Naive thymus-derived CD8-positive, alpha-beta T cell (primary cell): ENCODE results near the gene SLC1A2. TPM values are rescaled to one million over a fixed set of nuclear protein-coding genes. Genes with fewer than 3 reads are reported as not detected.

ENCODE experiments used
- ATAC-seq, 2 donors: fragments of 150-1000 bp; cut with Tn5 transposase in 1 of 2; sonication (Bioruptor Pico), chemical (Tn5 transposase) in 1 of 2; 1 replicate in 1 of 2; 2 replicates in 1 of 2; pipeline ENCODE4 v1.10.0; 2021; ENCODE audit warnings: mild to moderate bottlenecking in 2 of 2, moderate library complexity in 2 of 2
- POLR2A ChIA-PET: fragments of 350-600 bp; sonication (Branson Sonifier 250); formaldehyde crosslinking; loops from one replicate; lab custom pipeline; 2021; ENCODE audit warnings: antibody characterized with exemption; lab: Charles Lee
- DNase-seq, 10 donors: peaks; one replicate each; pipeline versions ENCODE4 v3.0.0 to v3.0.0-alpha.2; 2020 to 2022
- H3K27ac Mint-ChIP-seq, 10 donors: one replicate each; pipeline ENCODE4 v1.8.0; 2020 to 2022; ENCODE audit warnings: mild to moderate bottlenecking in 10 of 10, mixed read lengths in 10 of 10, moderate library complexity in 4 of 10, inconsistent platforms in 1 of 10
- H3K27me3 Mint-ChIP-seq, 5 donors: one replicate each; pipeline ENCODE4 v1.8.0; 2021 to 2022; ENCODE audit warnings: mixed read lengths in 5 of 5
- H3K36me3 Mint-ChIP-seq, 3 donors: one replicate each; pipeline ENCODE4 v1.8.0; 2020 to 2022; ENCODE audit warnings: mixed read lengths in 3 of 3, mild to moderate bottlenecking in 2 of 3, inconsistent platforms in 1 of 3
- H3K4me1 Mint-ChIP-seq, 4 donors: one replicate each; pipeline ENCODE4 v1.8.0; 2021 to 2022; ENCODE audit warnings: mixed read lengths in 4 of 4
- H3K4me3 Mint-ChIP-seq, 10 donors: one replicate each; pipeline ENCODE4 v1.8.0; 2020 to 2022; ENCODE audit warnings: mild to moderate bottlenecking in 10 of 10, mixed read lengths in 10 of 10, moderate library complexity in 6 of 10, inconsistent platforms in 1 of 10
- H3K9me3 Mint-ChIP-seq, 9 donors: one replicate each; pipeline ENCODE4 v1.8.0; 2020 to 2022; ENCODE audit warnings: mixed read lengths in 9 of 9, mild to moderate bottlenecking in 3 of 9, inconsistent platforms in 1 of 9, moderate library complexity in 1 of 9
- polyA plus RNA-seq, 3 donors: library from polyadenylated mRNA; unstranded; fragments of 300-500 nt; fragmentation: Illumina TruSeq; gene quantifications; one replicate each; pipeline ENCODE4 v1.2.3, GENCODE V29; 2021
- total RNA-seq, 8 experiments: library from RNA in 2 of 8; stranded (reverse) in 2 of 8; gene quantifications; one replicate each; pipeline ENCODE4 v1.2.3 and lab custom pipeline; 2021 to 2026

SLC1A2 gene
- total and polyA plus RNA-seq, 5 experiments from 2014 or later = 0.07 to 0.44 TPM; not detected in 3

DNA sequence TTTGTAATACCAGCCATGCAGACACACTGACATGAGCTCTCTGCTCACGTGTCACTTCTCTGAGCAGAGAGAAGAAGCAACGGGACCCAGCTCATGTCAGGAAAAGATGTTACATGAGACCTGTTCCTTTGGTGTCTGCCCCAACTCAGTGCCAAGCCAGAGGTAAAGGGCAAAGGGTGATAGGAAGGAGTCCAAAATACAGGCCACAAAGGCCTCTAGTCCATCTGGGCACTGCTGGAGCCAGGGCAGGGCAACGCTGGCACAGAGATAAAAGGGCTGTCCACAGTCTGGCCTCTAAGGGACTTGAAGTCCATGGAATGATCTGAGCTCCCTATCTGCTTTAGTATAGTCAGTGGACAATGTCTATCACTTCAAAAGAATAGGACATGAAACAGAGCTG is 79.3 kb downstream of the SLC1A2 start:
- ATAC-seq (no peak), DNase-seq (no peak)
- POLR2A ChIA-PET = interaction anchor here (0.5 to 1.4 kb wide), 3 partner anchors 8 to 885 kb away, joined by 3 read pairs; no protein-coding TSS in a partner anchor
- Mint-ChIP-seq H3K27ac (peak overlapping the region in 2 of 10 donors; percentile 29 to 57), H3K36me3 (peaks cover 0 to 4% (median 4%) of the 10 kb centered on the region in 3 donors), H3K4me3 (no peak overlapping the region), H3K4me1 (peaks cover 8 to 39% (median 31%) of the 10 kb centered on the region in 4 donors), H3K27me3 (no peaks in the 10 kb centered on the region), H3K9me3 (peaks cover 0 to 15% (median 0%) of the 10 kb centered on the region in 9 donors)

DNA sequence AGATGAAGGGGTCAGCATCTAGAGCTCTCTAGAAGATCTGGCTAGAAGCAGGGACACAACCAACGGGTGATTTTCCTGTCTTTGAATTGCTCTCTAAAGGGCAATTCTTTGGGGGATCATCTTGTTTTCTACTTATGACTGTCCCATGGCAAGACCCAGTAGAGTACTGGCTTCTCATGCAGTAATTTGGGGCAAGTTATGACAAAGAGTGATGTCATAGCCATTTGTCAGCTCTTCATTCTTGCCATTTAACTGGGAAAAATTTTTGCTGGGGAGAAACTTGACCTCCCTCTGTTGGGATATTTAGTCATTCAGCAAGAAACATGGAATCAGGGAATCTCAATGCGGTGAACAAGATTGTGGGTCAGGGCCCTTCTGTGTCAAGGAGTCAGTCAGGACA is 80.4 kb downstream of the SLC1A2 start:
- no peak overlapping the region for H3K27ac Mint-ChIP-seq
- peaks cover 10 to 40% (median 28%) of the 10 kb centered on the region in 4 donors for H3K4me1 Mint-ChIP-seq
- H3K36me3 Mint-ChIP-seq = peaks cover 0 to 6% (median 4%) of the 10 kb centered on the region in 3 donors
- H3K27me3 Mint-ChIP-seq = no peaks in the 10 kb centered on the region
- no peak for DNase-seq
- POLR2A ChIA-PET = interaction anchor here (0.6 to 1.6 kb wide), 3 partner anchors 10 to 52 kb away, joined by 3 to 10 read pairs (median 4); no protein-coding TSS in a partner anchor
- peaks cover 0 to 15% (median 0%) of the 10 kb centered on the region in 9 donors for H3K9me3 Mint-ChIP-seq
- ATAC-seq = no peak
- no peak overlapping the region for H3K4me3 Mint-ChIP-seq

DNA sequence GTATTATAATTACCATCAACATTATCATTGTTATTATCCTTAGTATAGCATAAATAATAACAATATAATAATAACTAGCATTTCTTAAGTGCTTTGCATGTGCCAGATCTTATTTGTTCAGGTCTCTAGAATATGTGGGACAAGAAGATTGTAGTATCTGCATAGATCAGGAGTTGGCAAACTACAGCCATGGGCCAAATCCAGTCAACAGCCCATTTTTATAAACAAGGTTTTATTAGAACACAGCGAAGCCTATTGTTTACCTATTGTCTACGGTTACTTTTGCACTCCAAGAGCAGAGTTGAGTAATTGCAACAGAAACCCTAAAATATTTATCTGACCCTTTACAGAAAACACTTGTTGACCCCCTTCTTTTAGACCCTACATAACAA is 81.4 kb downstream of the SLC1A2 start:
- peaks cover 7 to 31% (median 20%) of the 10 kb centered on the region in 4 donors for H3K4me1 Mint-ChIP-seq
- H3K27ac Mint-ChIP-seq = no peak overlapping the region
- no peaks in the 10 kb centered on the region for H3K27me3 Mint-ChIP-seq
- POLR2A ChIA-PET = interaction anchor here (1.6 kb wide), 1 partner anchor 11 kb away, joined by 10 read pairs; no protein-coding TSS in a partner anchor
- peaks cover 0 to 6% (median 4%) of the 10 kb centered on the region in 3 donors for H3K36me3 Mint-ChIP-seq
- peaks cover 0 to 15% (median 0%) of the 10 kb centered on the region in 9 donors for H3K9me3 Mint-ChIP-seq
- ATAC-seq (no peak), DNase-seq (no peak)
- H3K4me3 Mint-ChIP-seq = no peak overlapping the region

DNA sequence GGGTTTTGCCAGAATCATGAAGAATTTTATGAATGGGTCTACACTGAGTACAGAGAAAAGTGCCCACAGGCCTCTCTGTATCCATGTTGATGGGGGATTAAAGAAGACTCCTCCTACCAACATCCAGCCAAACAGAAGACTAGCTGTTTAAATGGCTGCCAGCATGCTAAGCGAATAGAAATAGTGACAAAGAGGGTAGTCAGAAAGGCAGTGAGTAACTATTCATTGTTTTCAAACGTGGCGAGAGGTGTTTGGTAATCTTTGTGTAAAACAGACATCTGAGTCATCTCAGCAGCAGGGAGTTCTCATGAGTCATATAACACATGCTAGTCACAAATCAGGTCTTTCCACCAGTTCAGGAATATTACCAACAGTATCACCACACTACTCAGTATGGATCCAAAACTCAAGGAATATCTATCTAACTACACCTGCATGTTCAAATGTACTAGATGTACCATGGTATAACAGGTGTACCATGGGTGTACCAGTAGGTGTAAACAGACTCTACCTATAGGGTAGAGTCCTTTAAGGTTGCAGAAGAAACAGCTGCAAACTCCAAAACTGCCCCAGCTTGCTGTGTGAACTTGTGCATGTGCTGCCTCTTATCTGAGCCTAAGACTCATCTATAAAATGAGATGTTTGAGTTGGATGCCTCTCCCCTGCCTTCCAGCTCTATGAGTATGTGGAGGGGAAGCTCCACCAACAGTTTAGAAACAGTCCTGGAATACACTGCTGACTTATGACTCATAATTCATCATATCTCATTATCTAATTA is 82.0 kb downstream of the SLC1A2 start:
- Mint-ChIP-seq H3K4me3 (no peak overlapping the region), H3K4me1 (peaks cover 10 to 32% (median 21%) of the 10 kb centered on the region in 4 donors), H3K27me3 (no peaks in the 10 kb centered on the region), H3K27ac (peak overlapping the region in 1 of 10 donors; percentile 13), H3K36me3 (peaks cover 0 to 6% (median 4%) of the 10 kb centered on the region in 3 donors), H3K9me3 (peaks cover 0 to 15% (median 0%) of the 10 kb centered on the region in 9 donors)
- POLR2A ChIA-PET = interaction anchor here (0.6 to 1.6 kb wide), 3 partner anchors 11 to 308 kb away, joined by 3 to 10 read pairs (median 5); no protein-coding TSS in a partner anchor
- no peak for ATAC-seq
- no peak for DNase-seq

DNA sequence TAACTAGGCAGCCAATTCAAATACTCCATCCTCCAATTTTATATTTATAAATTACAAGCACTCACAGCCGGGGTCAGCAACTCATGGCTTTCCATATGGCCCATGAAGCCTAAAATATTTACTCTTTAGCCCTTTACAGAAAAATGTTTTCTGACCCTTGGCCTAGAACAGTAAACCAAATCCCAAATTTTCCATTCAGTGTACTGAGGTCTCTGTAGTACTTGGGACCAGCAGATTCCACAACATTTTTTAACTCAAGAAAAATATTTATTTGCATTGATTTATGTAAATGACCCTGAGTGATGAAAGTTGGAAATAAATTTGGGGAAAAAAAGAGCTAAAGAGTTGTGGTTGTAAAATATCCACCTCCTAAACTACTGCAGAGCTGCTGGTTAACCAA is 82.6 kb downstream of the SLC1A2 start:
- peaks cover 0 to 6% (median 4%) of the 10 kb centered on the region in 3 donors for H3K36me3 Mint-ChIP-seq
- H3K27ac Mint-ChIP-seq = peak overlapping the region in 1 of 10 donors; percentile 13
- H3K27me3 Mint-ChIP-seq = no peaks in the 10 kb centered on the region
- DNase-seq (no peak), ATAC-seq (no peak)
- POLR2A ChIA-PET = interaction anchor here (0.6 to 0.8 kb wide), 2 partner anchors 305 to 308 kb away, joined by 3 to 5 read pairs; no protein-coding TSS in a partner anchor
- peaks cover 0 to 15% (median 0%) of the 10 kb centered on the region in 9 donors for H3K9me3 Mint-ChIP-seq
- H3K4me1 Mint-ChIP-seq = peaks cover 10 to 34% (median 21%) of the 10 kb centered on the region in 4 donors
- no peak overlapping the region for H3K4me3 Mint-ChIP-seq

DNA sequence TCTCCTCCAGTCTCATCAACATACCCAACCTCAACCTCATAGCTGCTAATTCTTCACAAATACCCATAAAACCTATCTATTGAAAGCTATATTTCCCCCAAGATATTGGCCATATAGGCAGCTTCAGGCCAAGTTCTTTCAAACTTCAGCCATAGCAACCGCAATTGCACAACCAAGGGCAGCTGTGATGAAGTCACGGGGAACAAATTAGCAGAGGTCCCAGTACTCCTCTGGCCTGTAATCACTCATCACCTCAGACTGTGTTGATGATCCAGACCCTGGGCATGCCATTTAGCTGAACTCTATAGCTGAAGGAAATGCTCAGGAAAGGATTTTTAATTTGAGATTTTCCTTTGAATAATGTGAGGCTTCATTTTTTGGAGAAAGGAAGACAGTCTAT is 84.1 kb downstream of the SLC1A2 start:
- Mint-ChIP-seq H3K27me3 (no peaks in the 10 kb centered on the region), H3K4me3 (no peak overlapping the region), H3K4me1 (peaks cover 22 to 49% (median 35%) of the 10 kb centered on the region in 4 donors), H3K9me3 (peaks cover 0 to 15% (median 1%) of the 10 kb centered on the region in 9 donors), H3K36me3 (peaks cover 0 to 6% (median 4%) of the 10 kb centered on the region in 3 donors), H3K27ac (no peak overlapping the region)
- no peak for DNase-seq
- POLR2A ChIA-PET = interaction anchor here (1.9 kb wide), 1 partner anchor 11 kb away, joined by 5 read pairs; no protein-coding TSS in a partner anchor
- ATAC-seq = no peak

DNA sequence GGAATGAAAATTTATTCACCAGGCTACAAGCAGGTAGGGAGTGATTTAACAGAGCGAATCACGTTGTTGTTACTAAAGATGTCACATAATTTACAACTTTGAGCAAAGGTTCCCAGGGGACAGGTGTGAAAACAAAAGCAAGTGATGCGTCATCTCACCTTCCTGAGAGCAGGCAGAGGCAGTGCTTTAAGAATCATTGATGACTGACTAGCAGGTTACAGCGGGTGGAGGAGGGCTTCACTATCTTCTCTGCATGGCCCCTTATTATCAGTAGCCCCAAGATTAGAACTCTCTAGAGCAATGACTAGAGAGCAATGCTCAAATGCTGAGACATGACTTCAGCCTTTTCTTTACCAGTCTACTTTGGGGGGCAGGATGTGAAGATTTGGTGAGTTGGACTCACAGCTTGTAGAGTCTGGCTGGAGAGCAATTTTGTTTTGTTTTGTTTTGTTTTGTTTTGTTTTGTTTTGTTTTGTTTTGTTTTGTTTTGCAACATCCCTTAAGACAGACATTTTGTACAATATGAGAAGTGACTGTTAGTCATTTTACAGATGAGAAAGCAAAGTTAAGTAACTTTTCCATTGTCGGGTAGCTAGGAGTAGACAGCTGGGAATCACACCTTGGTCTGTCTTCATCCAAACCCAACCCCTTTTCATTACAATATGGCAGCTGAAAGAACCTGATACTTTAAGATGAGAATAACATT is 84.8 kb downstream of the SLC1A2 start:
- POLR2A ChIA-PET = interaction anchor here (1.9 kb wide), 1 partner anchor 12 kb away, joined by 5 read pairs; no protein-coding TSS in a partner anchor
- no peak overlapping the region for H3K4me3 Mint-ChIP-seq
- H3K27me3 Mint-ChIP-seq = no peaks in the 10 kb centered on the region
- H3K4me1 Mint-ChIP-seq = peaks cover 29 to 55% (median 42%) of the 10 kb centered on the region in 4 donors
- H3K9me3 Mint-ChIP-seq = peaks cover 0 to 15% (median 1%) of the 10 kb centered on the region in 9 donors
- H3K36me3 Mint-ChIP-seq = peaks cover 0 to 6% (median 4%) of the 10 kb centered on the region in 3 donors
- peak overlapping the region in 8 of 10 donors; percentile 6 to 86 (median 48) for H3K27ac Mint-ChIP-seq
- ATAC-seq (no peak), DNase-seq (no peak)

DNA sequence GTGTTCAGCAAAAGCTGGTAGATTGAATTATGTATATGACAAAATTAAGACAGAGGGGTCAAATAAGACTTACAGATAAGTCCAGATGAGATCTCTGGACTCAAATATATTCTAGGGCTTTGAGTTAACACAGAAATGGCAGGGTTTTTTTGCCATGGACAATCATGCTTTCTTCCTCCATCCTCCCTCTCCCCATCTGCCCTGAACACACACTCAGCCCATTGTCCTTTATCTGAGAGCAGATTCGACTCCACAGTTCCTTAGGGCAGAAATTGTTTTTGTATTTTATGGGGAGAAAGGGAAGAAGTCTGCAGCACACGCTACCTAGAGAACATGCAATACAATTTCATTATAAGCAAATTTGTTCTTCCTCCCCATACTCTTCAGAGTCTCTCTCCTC is 86.8 kb downstream of the SLC1A2 start:
- H3K36me3 Mint-ChIP-seq = peaks cover 0 to 6% (median 5%) of the 10 kb centered on the region in 3 donors
- DNase-seq (no peak), ATAC-seq (no peak)
- H3K4me1 Mint-ChIP-seq = peaks cover 32 to 70% (median 57%) of the 10 kb centered on the region in 4 donors
- peak overlapping the region in 8 of 10 donors; percentile 65 to 93 (median 89) for H3K27ac Mint-ChIP-seq
- POLR2A ChIA-PET = interaction anchor here (1.1 to 3.6 kb wide), 4 partner anchors 8 to 85 kb away, joined by 3 to 12 read pairs (median 5); no protein-coding TSS in a partner anchor
- H3K27me3 Mint-ChIP-seq = no peaks in the 10 kb centered on the region
- peaks cover 0 to 8% (median 0%) of the 10 kb centered on the region in 9 donors for H3K9me3 Mint-ChIP-seq
- H3K4me3 Mint-ChIP-seq = no peak overlapping the region

DNA sequence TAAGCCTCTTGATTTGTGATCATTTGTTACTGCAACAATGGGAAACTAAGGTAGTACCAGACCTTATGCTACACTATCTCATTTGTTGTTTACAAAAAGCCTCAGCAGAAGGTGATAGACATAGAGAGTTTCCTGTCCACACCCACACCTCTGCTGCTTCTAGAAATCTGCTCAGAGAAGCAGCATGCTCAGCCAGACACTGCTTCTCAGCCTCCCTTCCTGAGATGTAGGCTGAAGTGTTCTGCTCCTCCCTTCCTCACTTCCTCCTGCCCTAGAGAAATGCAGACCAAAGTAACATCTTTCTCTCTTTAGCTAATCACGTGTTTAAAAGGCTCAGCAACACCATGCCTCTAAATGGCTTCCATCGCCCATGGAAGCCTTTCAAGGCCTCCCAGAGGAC is 88.4 kb downstream of the SLC1A2 start:
- no peaks in the 10 kb centered on the region for H3K27me3 Mint-ChIP-seq
- DNase-seq (peak in 8 of 10 donors; percentile 10 to 69 (median 56)), ATAC-seq (peak; percentile 95 to 96)
- H3K4me3 Mint-ChIP-seq = peak overlapping the region in 9 of 10 donors; percentile 11 to 80 (median 39)
- peaks cover 32 to 65% (median 61%) of the 10 kb centered on the region in 4 donors for H3K4me1 Mint-ChIP-seq
- POLR2A ChIA-PET = interaction anchor here (0.8 to 3.6 kb wide), 7 partner anchors 9 to 84 kb away, joined by 3 to 12 read pairs (median 7); no protein-coding TSS in a partner anchor
- H3K27ac Mint-ChIP-seq = peak overlapping the region; percentile 89 to 96 (median 91)
- peaks cover 0 to 7% (median 2%) of the 10 kb centered on the region in 3 donors for H3K36me3 Mint-ChIP-seq
- H3K9me3 Mint-ChIP-seq = peaks cover 0 to 8% (median 0%) of the 10 kb centered on the region in 9 donors

DNA sequence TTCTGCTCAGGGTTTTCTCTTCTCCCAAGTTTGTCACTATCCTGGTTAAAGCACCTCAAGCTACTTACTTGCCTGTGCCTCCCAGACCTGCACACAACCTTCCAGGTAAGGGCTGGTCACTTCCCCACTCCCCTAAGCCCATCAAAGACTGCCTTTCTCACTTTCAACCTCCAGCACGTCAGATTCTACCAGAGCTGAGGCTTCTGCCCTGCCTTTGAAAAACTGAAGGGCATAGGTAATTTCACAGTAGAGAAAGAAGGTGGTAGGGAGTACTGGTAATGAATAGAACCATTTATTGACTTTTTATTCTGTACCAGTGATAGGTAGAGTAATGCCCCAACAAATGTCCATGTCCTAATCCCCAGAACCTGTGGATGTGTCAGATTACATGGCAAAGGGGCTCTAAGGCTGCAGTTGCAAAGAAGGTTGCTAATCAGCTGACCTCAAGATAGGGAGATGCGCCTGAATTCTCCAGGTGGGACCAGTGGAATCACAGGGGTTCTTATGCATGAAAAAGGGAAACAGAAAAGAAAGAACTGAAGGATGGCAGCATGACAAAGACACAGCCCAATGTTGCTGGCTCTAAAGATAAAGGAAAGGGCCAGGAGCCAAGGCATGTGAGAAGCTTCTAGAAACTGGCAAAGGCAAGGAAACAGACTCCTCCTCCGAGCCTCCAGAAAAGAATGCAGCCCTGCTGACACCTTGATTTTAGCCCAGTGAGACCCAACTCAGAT is 89.0 kb downstream of the SLC1A2 start:
- POLR2A ChIA-PET = interaction anchor here (0.9 to 3.6 kb wide), 6 partner anchors 10 to 83 kb away, joined by 3 to 12 read pairs (median 6); no protein-coding TSS in a partner anchor
- Mint-ChIP-seq H3K9me3 (peaks cover 0 to 8% (median 2%) of the 10 kb centered on the region in 9 donors), H3K27me3 (no peaks in the 10 kb centered on the region), H3K4me1 (peaks cover 34 to 64% (median 63%) of the 10 kb centered on the region in 4 donors), H3K4me3 (peak overlapping the region in 8 of 10 donors; percentile 4 to 80 (median 54)), H3K27ac (peak overlapping the region; percentile 89 to 96 (median 91)), H3K36me3 (peaks cover 0 to 7% (median 2%) of the 10 kb centered on the region in 3 donors)
- ATAC-seq = peak in 1 of 2 donors; percentile 18
- no peak for DNase-seq

DNA sequence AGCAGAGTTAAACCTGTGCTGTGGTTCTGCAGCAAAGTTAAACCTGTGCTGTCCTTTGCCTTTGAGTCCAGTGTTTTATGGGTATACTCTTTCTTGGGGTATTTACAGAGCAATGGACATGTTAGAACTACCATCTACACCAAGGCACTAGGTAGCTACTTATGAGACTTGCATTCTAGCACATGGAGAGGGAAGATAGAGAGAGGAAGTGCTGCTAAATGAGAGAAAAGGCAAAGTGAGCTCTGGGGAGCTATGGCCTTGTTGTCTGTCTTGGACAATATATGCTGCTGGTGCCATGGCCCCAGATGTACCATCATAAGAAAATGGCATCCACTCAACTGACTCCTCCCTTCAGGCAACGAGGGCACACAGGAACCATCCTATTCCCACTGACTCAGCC is 91.5 kb downstream of the SLC1A2 start:
- Mint-ChIP-seq H3K27me3 (no peaks in the 10 kb centered on the region), H3K36me3 (peaks cover 0 to 7% (median 0%) of the 10 kb centered on the region in 3 donors), H3K27ac (peak overlapping the region in 2 of 10 donors; percentile 49 to 93), H3K4me1 (peaks cover 34 to 63% (median 58%) of the 10 kb centered on the region in 4 donors), H3K9me3 (peaks cover 0 to 9% (median 2%) of the 10 kb centered on the region in 9 donors), H3K4me3 (no peak overlapping the region)
- no peak for ATAC-seq
- POLR2A ChIA-PET = interaction anchor here (1.3 kb wide), 1 partner anchor 16 kb away, joined by 3 read pairs; no protein-coding TSS in a partner anchor
- DNase-seq = no peak
